H1 (cell line): ENCODE data around the gene TBCD. TPM values are rescaled to one million over a fixed set of nuclear protein-coding genes. Genes with fewer than 3 reads are reported as not detected.

ENCODE experiments used
- CTCF ChIA-PET: fragments of 300-600 bp; sonication (Branson Sonifier 250); formaldehyde crosslinking; loops from one replicate; lab custom pipeline; 2021; ENCODE audit not compliant: partially characterized antibody; lab: Charles Lee
- POLR2A ChIA-PET: fragments of 300-600 bp; sonication (Branson Sonifier 250); formaldehyde crosslinking; loops from one replicate; lab custom pipeline; 2021; ENCODE audit warnings: inconsistent platforms; ENCODE audit not compliant: partially characterized antibody; lab: Charles Lee
- DNase-seq, 2 experiments: peaks; one replicate each; pipeline versions ENCODE4 v3.0.0 to v3.0.0-alpha.2; 2010 to 2022; ENCODE audit warnings: low spot score in 2 of 2, low read depth in 1 of 2, mixed read lengths in 1 of 2
- FAIRE-seq: peaks from 2 replicates; lab custom pipeline; 2011; peaks lifted over from hg19 to GRCh38; lab: Jason Lieb, UNC
- H2AFZ ChIP-seq: 2 replicates; pipeline ENCODE4 v1.8.1; 2012; ENCODE audit warnings: low read length, inconsistent platforms
- H2AK5ac ChIP-seq: 2 replicates; pipeline ENCODE4 v1.6.1; 2013; ENCODE audit warnings: low read depth, low read length
- H2BK120ac ChIP-seq: replicated peaks from 2 replicates; pipeline ENCODE3; 2013; ENCODE audit warnings: low read depth, low read length, inconsistent platforms
- H2BK12ac ChIP-seq: 2 replicates; pipeline ENCODE4 v1.6.1; 2013; ENCODE audit warnings: low read depth, low read length
- H2BK15ac ChIP-seq: 2 replicates; pipeline ENCODE4 v1.6.1; 2013; ENCODE audit warnings: low read length
- H2BK20ac ChIP-seq: 2 replicates; pipeline ENCODE4 v1.6.1; 2013; ENCODE audit warnings: low read length
- H2BK5ac ChIP-seq: 2 replicates; pipeline ENCODE4 v1.6.1; 2013; ENCODE audit warnings: low read depth, low read length
- H3K14ac ChIP-seq: 2 replicates; pipeline ENCODE4 v1.6.1; 2013; ENCODE audit warnings: inconsistent platforms; ENCODE audit not compliant: insufficient read length
- H3K18ac ChIP-seq: 2 replicates; pipeline ENCODE4 v1.6.1; 2013; ENCODE audit warnings: low read length; ENCODE audit errors: extremely low read depth
- H3K23ac ChIP-seq: 2 replicates; pipeline ENCODE4 v1.6.1; 2013; ENCODE audit warnings: inconsistent platforms; ENCODE audit not compliant: insufficient read length
- H3K23me2 ChIP-seq: 2 replicates; pipeline ENCODE4 v1.6.1; 2013; ENCODE audit warnings: low read depth, low read length
- H3K27ac ChIP-seq: 2 replicates; pipeline ENCODE4 v1.6.1; 2011; ENCODE audit warnings: low read depth, low read length, inconsistent platforms
- H3K27me3 ChIP-seq, 4 experiments: replicated peaks in 1 of 4; 1 replicate in 1 of 4; 2 replicates in 3 of 4; pipeline versions ENCODE4 v1.6.1 to v1.8.1; 2011 to 2013; ENCODE audit warnings: low read length in 3 of 4, mild to moderate bottlenecking in 3 of 4, inconsistent platforms in 2 of 4, mixed read lengths in 2 of 4, moderate library complexity in 1 of 4; ENCODE audit not compliant: control insufficient read depth in 3 of 4, insufficient read depth in 3 of 4; ENCODE audit errors: extremely low read depth in 1 of 4
- H3K36me3 ChIP-seq, 4 experiments: 2 replicates each; pipeline versions ENCODE4 v1.6.1 to v1.8.1; 2011 to 2013; ENCODE audit warnings: mild to moderate bottlenecking in 4 of 4, low read length in 3 of 4, moderate library complexity in 2 of 4, control low read depth in 1 of 4, inconsistent platforms in 1 of 4; ENCODE audit not compliant: insufficient read depth in 4 of 4, control insufficient read depth in 2 of 4
- H3K4ac ChIP-seq: replicated peaks from 2 replicates; pipeline ENCODE3; 2013; ENCODE audit warnings: low read length, low read depth, mixed read lengths, inconsistent platforms; ENCODE audit not compliant: insufficient read length
- H3K4me1 ChIP-seq, 4 experiments: replicated peaks in 1 of 4; 1 replicate in 1 of 4; 2 replicates in 3 of 4; pipeline versions ENCODE4 v1.6.1 to v1.8.1; 2011 to 2013; ENCODE audit warnings: low read length in 3 of 4, inconsistent platforms in 2 of 4, mixed read lengths in 1 of 4; ENCODE audit not compliant: insufficient read depth in 4 of 4, control insufficient read depth in 3 of 4
- H3K4me2 ChIP-seq, 2 experiments: 2 replicates each; pipeline versions ENCODE4 v1.6.1 to v1.8.1; 2011 to 2013; ENCODE audit warnings: low read depth in 2 of 2, low read length in 2 of 2, control low read depth in 1 of 2, inconsistent platforms in 1 of 2, mild to moderate bottlenecking in 1 of 2; ENCODE audit not compliant: insufficient read depth in 1 of 2
- H3K4me3 ChIP-seq, 4 experiments: fragments of 200-600, 300-600 bp in 1 of 4; sonication (generic), shearing (Covaris generic), sonication (Bioruptor Twin) in 1 of 4; 2 replicates each; pipeline versions ENCODE4 v1.5.1 to v1.8.1; 2011 to 2016; ENCODE audit warnings: low read length in 4 of 4, low read depth in 3 of 4, control low read depth in 2 of 4, inconsistent platforms in 2 of 4, mild to moderate bottlenecking in 2 of 4, mixed read lengths in 1 of 4, moderate library complexity in 1 of 4; ENCODE audit not compliant: insufficient read depth in 2 of 4; ENCODE audit errors: extremely low read depth in 1 of 4
- H3K56ac ChIP-seq: replicated peaks from 2 replicates; pipeline ENCODE3; 2013; ENCODE audit warnings: low read depth, mild to moderate bottlenecking, mixed read lengths, low read length, inconsistent platforms; ENCODE audit not compliant: insufficient read length
- H3K79me1 ChIP-seq: 2 replicates; pipeline ENCODE4 v1.6.1; 2013; ENCODE audit warnings: low read depth, low read length, control low read depth
- H3K79me2 ChIP-seq, 2 experiments: 2 replicates each; pipeline versions ENCODE4 v1.6.1 to v1.8.1; 2012 to 2013; ENCODE audit warnings: low read length in 2 of 2, mild to moderate bottlenecking in 2 of 2, inconsistent platforms in 1 of 2; ENCODE audit not compliant: insufficient read depth in 2 of 2, control insufficient read depth in 1 of 2
- H3K9ac ChIP-seq, 4 experiments: replicated peaks in 1 of 4; 1 replicate in 1 of 4; 2 replicates in 3 of 4; pipeline versions ENCODE4 v1.6.1 to v1.8.1; 2011 to 2013; ENCODE audit warnings: low read depth in 3 of 4, low read length in 3 of 4, control low read depth in 2 of 4, mild to moderate bottlenecking in 2 of 4, moderate library complexity in 2 of 4, inconsistent platforms in 1 of 4; ENCODE audit errors: extremely low read depth in 1 of 4
- H3K9me3 ChIP-seq, 2 experiments: 2 replicates each; pipeline versions ENCODE4 v1.6.1 to v1.8.1; 2012 to 2013; ENCODE audit warnings: mild to moderate bottlenecking in 2 of 2, moderate library complexity in 2 of 2, control low read depth in 1 of 2, inconsistent platforms in 1 of 2, low read depth in 1 of 2, low read length in 1 of 2, mixed read lengths in 1 of 2; ENCODE audit not compliant: insufficient read depth in 2 of 2
- H4K20me1 ChIP-seq, 2 experiments: replicated peaks in 1 of 2; 2 replicates each; pipeline versions ENCODE3 to v1.8.1; 2011 to 2013; ENCODE audit warnings: inconsistent platforms in 2 of 2, low read length in 2 of 2, mild to moderate bottlenecking in 1 of 2; ENCODE audit not compliant: insufficient read depth in 2 of 2, control insufficient read depth in 1 of 2
- H4K5ac ChIP-seq: 2 replicates; pipeline ENCODE4 v1.6.1; 2013; ENCODE audit warnings: low read length, low read depth, mixed read lengths, inconsistent platforms; ENCODE audit not compliant: insufficient read length
- H4K8ac ChIP-seq: 2 replicates; pipeline ENCODE4 v1.8.0; 2013; ENCODE audit warnings: mild to moderate bottlenecking, moderate library complexity, low read length, inconsistent platforms; ENCODE audit not compliant: insufficient read depth; ENCODE audit errors: extremely low read depth
- H4K91ac ChIP-seq: replicated peaks from 2 replicates; pipeline ENCODE3; 2013; ENCODE audit warnings: low read length, mixed read lengths, inconsistent platforms; ENCODE audit not compliant: insufficient read length
- BRCA1 ChIP-seq: IDR thresholded peaks from 2 replicates; pipeline ENCODE4 v1.6.1; 2012; ENCODE audit warnings: low read depth, low read length, improper control_type of control experiment
- GABPA ChIP-seq: IDR thresholded peaks from 2 replicates; pipeline ENCODE4 v1.6.1; 2011; ENCODE audit warnings: mild to moderate bottlenecking, low read length, moderate library complexity, borderline replicate concordance; ENCODE audit not compliant: insufficient read depth
- JUN ChIP-seq: IDR thresholded peaks from 2 replicates; pipeline ENCODE4 v1.6.1; 2011; ENCODE audit warnings: low read depth, mild to moderate bottlenecking, improper control_type of control experiment, low read length
- KDM5A ChIP-seq: fragments of 200-600 bp; IDR thresholded peaks from 2 replicates; pipeline ENCODE4 v1.7.1; 2012; ENCODE audit warnings: mild to moderate bottlenecking, low read length, inconsistent platforms, mixed read lengths
- MAFK ChIP-seq: IDR thresholded peaks from 2 replicates; pipeline ENCODE4 v1.6.1; 2012; ENCODE audit warnings: low read depth, mild to moderate bottlenecking, improper control_type of control experiment, low read length
- TAF7 ChIP-seq: optimal IDR thresholded peaks from 2 replicates; pipeline ENCODE3; 2011; ENCODE audit warnings: low read depth, mild to moderate bottlenecking, inconsistent platforms, low read length, moderate library complexity, borderline replicate concordance
- YY1 ChIP-seq: IDR thresholded peaks from 2 replicates; pipeline ENCODE4 v1.6.1; 2011; ENCODE audit warnings: low read depth, mild to moderate bottlenecking, low read length
- ZNF274 ChIP-seq: IDR thresholded peaks from 2 replicates; pipeline ENCODE4 v1.7.0; 2012; ENCODE audit warnings: low read length, borderline replicate concordance; ENCODE audit errors: extremely low read depth
- WGBS, 2 experiments: shearing (Covaris generic) in 1 of 2; methylation state at CpG; one replicate each; pipeline versions ENCODE4 v1.1.6 to v1.1.7; 2013 to 2015; ENCODE audit warnings: low lambda C conversion rate in 2 of 2, mixed read lengths in 2 of 2, inconsistent platforms in 1 of 2, low coverage in 1 of 2, missing lambda C conversion rate in 1 of 2; ENCODE audit not compliant: insufficient replicate concordance in 2 of 2, insufficient coverage in 1 of 2, insufficient read length in 1 of 2; ENCODE audit errors: extremely low coverage in 1 of 2, missing lambda C conversion rate in 1 of 2; 5-methylcytosine and 5-hydroxymethylcytosine counted together
- long read RNA-seq, 2 experiments: library from RNA in 1 of 2; library from capped mRNA in 1 of 2; stranded (forward); transcript quantifications; one replicate each; pipeline ENCODE4 v2.0.0, GENCODE V29; 2021; ENCODE audit warnings: inconsistent platforms in 1 of 2
- polyA minus RNA-seq, 3 experiments: library from RNA; depleted of rRNA, polyadenylated mRNA; stranded (reverse); fragments of >200 nt; gene quantifications; 1 replicate in 2 of 3; 2 replicates in 1 of 3; pipeline ENCODE4 v1.2.3, GENCODE V29; 2011
- polyA plus RNA-seq, 7 experiments: library from polyadenylated mRNA; depleted of rRNA in 3 of 7; stranded (reverse) in 5 of 7; unstranded in 2 of 7; fragments of >200 nt in 5 of 7; fragments of 200-250 nt in 2 of 7; gene quantifications; 1 replicate in 5 of 7; 2 replicates in 1 of 7; 4 replicates in 1 of 7; pipeline versions ENCODE4 v1.2.1 to v1.2.3, GENCODE V29; 2011 to 2013; ENCODE audit warnings: missing spikeins in 2 of 7, mixed read lengths in 2 of 7
- total RNA-seq: library from RNA; stranded (reverse); fragmentation: NEBNext Ultra II Directional; extraction: Animal tissue kit (Norgen Biotek cat#: 25700); gene quantifications from 2 replicates; pipeline ENCODE4 v1.2.1, GENCODE V29; 2021

TBCD gene
- total RNA-seq (117 and 118 TPM in 2 replicates), polyA plus RNA-seq (2011; rRNA removed) (162 and 214 TPM in 2 replicates), polyA minus RNA-seq (2011; rRNA and poly(A)+ RNA removed) (107 and 112 TPM in 2 replicates)
- polyA plus RNA-seq (2011; cell fraction: cytosol; rRNA removed): 111 TPM
- 346 TPM for polyA plus RNA-seq (2011; cell fraction: nucleus; rRNA removed)
- polyA plus RNA-seq (2012, experiment 1 of 2): 116 to 160 TPM (median 143 TPM) in 4 replicates
- 116 TPM for polyA plus RNA-seq (2012, experiment 2 of 2)
- 64.1 TPM for polyA plus RNA-seq (2013, experiment 1 of 2)
- 59.0 TPM for polyA plus RNA-seq (2013, experiment 2 of 2)
- 87.7 TPM for polyA minus RNA-seq (2011; cell fraction: cytosol; rRNA and poly(A)+ RNA removed)
- 90.6 TPM for polyA minus RNA-seq (2011; cell fraction: nucleus; rRNA and poly(A)+ RNA removed)
- long read RNA-seq, experiment 1, partial matches to known transcripts: 40 of 53 reads
- long read RNA-seq, experiment 1, other reads (novel, unspliced or antisense): 8 of 53 reads
- long read RNA-seq, experiment 2, partial matches to known transcripts: 0 of 1 reads
- long read RNA-seq, experiment 2, other reads (novel, unspliced or antisense): 0 of 1 reads

DNA sequence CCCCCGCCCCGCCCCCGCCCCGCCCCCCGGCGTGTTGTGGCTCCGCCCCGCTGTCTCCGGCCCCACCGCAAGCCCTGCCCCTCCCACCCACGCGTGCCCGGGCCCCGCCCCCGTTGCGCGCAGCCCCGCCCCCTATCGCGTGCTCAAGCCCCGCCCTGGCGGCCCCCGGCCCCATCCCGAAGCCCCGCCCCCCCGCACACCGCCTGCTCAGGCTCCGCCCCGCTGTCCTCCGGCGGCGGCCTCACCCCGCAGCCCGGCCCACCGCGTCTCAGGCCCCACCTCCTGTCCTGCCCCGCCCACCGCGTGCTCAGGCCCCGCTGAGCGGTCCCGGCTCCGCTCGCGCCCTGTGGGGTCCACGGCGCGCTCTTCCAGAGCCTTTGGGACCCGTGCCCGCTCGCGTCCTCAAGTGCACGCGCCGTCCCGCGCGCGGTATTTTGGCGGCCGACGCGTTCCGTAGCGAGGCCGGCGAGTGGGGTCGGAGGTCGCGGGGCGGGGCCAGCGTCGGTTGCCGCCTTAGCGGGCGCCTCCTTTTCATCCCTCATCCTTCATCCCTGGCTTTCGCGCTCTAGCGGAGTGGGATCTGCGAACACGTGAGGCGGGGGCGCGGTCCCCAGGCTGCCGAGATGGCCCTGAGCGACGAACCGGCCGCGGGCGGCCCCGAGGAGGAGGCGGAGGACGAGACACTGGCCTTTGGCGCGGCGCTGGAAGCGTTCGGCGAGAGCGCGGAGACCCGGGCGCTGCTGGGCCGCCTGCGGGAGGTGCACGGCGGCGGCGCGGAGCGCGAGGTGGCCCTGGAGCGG, at the start of gene TBCD:
Gene TBCD, plus strand, starts transcription at position 495 of the 800 bp plus-strand sequence. Its CDS starts 129 bp downstream, at position 624.
- no peak for FAIRE-seq
- no peak for TF ChIP-seq YY1
- no peak for TF ChIP-seq ZNF274
- TF ChIP-seq MAFK: no peak
- TF ChIP-seq BRCA1: no peak
- TF ChIP-seq KDM5A: no peak
- no peak for TF ChIP-seq JUN
- no peak for TF ChIP-seq GABPA
- no peak for TF ChIP-seq TAF7

More for the DNA sequence above, at the start of gene TBCD:
- Histone ChIP-seq H3K4me1 (peaks cover 8 to 23% (median 16%) of the 10 kb centered on the region in 4 experiments), H3K27me3 (peaks cover 0 to 6% (median 3%) of the 10 kb centered on the region in 4 experiments; a peak in 4 of 7 replicates), H4K20me1 (peaks cover 0 to 1% of the 10 kb centered on the region in 2 experiments), H4K5ac (peak within 1 kb of the TSS; percentile 82), H2AK5ac (no peak within 1 kb of the TSS), H2BK15ac (no peak within 1 kb of the TSS), H3K9ac (peak within 1 kb of the TSS; percentile 63 to 82 (median 70)), H2BK5ac (peak within 1 kb of the TSS; percentile 85; the same call in 1 of the 2 replicates), H2AFZ (no peak within 1 kb of the TSS; the same call in 1 of the 2 replicates), H3K27ac (peak within 1 kb of the TSS; percentile 56; the same call in 1 of the 2 replicates), H3K79me1 (peaks cover 2% of the 10 kb centered on the region), H4K91ac (peak within 1 kb of the TSS; percentile 90), H3K23me2 (peaks cover 13% of the 10 kb centered on the region), H3K56ac (peak within 1 kb of the TSS; percentile 35), H3K23ac (no peak within 1 kb of the TSS), H3K14ac (no peak within 1 kb of the TSS), H3K9me3 (no peaks in the 10 kb centered on the region; a peak in 1 of 4 replicates), H2BK120ac (no peak within 1 kb of the TSS), H3K4me2 (peak within 1 kb of the TSS; percentile 95 to 97), H3K18ac (peak within 1 kb of the TSS; percentile 93), H4K8ac (peak within 1 kb of the TSS; percentile 96), H3K4ac (no peak within 1 kb of the TSS), H2BK12ac (peak within 1 kb of the TSS; percentile 50; the same call in 1 of the 2 replicates), H3K79me2 (peaks cover 0 to 25% of the 10 kb centered on the region in 2 experiments; a peak in 2 of 4 replicates), H3K4me3 (peak within 1 kb of the TSS; percentile 78 to 93 (median 85)), H3K36me3 (peaks cover 0 to 5% (median 0%) of the 10 kb centered on the region in 4 experiments; a peak in 2 of 8 replicates), H2BK20ac (no peak within 1 kb of the TSS)
- WGBS, 2 experiments: 1% methylated on average over 53 of the region's 114 CpGs; no CpG with 5 or more reads in 1 of the 2 experiments
- ChIA-PET CTCF (no interaction called here), POLR2A (interaction anchor here (0.8 to 1.3 kb wide), 2 partner anchors 10 to 11 kb away, joined by 3 to 5 read pairs; no protein-coding TSS in a partner anchor)
- peak; percentile 38 to 89 for DNase-seq
